CD8-positive, alpha-beta memory T cell (primary cell): ENCODE measurements around the gene CEACAM5. TPM values are rescaled to one million over a fixed set of nuclear protein-coding genes. Genes with fewer than 3 reads are reported as not detected.
"Not testable (repeated sequence)": the region's sequence is repeated elsewhere in the genome, so short reads cannot be mapped to it uniquely, and the experiment has no call there.

Source experiments
- CTCF ChIA-PET: fragments of 350-600 bp; sonication (Branson Sonifier 250); formaldehyde crosslinking; loops from one replicate; lab custom pipeline; 2021; ENCODE audit warnings: antibody characterized with exemption; lab: Charles Lee
- POLR2A ChIA-PET: fragments of 350-600 bp; sonication (Branson Sonifier 250); formaldehyde crosslinking; loops from one replicate; lab custom pipeline; 2021; ENCODE audit warnings: antibody characterized with exemption; lab: Charles Lee
- DNase-seq, 5 donors: peaks; one replicate each; pipeline versions ENCODE4 v3.0.0 to v3.0.0-alpha.2; 2020 to 2022; ENCODE audit warnings: mixed read lengths in 1 of 5
- H3K27ac ChIP-seq: one replicate; pipeline ENCODE4 v1.7.0; 2013; ENCODE audit warnings: low read depth, mild to moderate bottlenecking, low read length, moderate library complexity
- H3K27me3 ChIP-seq: 2 replicates; pipeline ENCODE4 v1.7.0; 2013; ENCODE audit warnings: low read length, mild to moderate bottlenecking; ENCODE audit not compliant: insufficient read depth, poor library complexity, severe bottlenecking
- H3K36me3 ChIP-seq: 2 replicates; pipeline ENCODE4 v1.7.0; 2013; ENCODE audit warnings: mild to moderate bottlenecking, low read length, moderate library complexity; ENCODE audit not compliant: insufficient read depth
- H3K4me1 ChIP-seq: 2 replicates; pipeline ENCODE4 v1.7.0; 2013; ENCODE audit warnings: mild to moderate bottlenecking, low read length, moderate library complexity; ENCODE audit not compliant: insufficient read depth
- H3K4me3 ChIP-seq: 2 replicates; pipeline ENCODE4 v1.7.0; 2013; ENCODE audit warnings: mild to moderate bottlenecking, low read length
- H3K9me3 ChIP-seq: 2 replicates; pipeline ENCODE4 v1.7.0; 2013; ENCODE audit warnings: mild to moderate bottlenecking, low read length
- H3K27ac Mint-ChIP-seq, 8 donors: one replicate each; pipeline ENCODE4 v1.8.0; 2020 to 2021; ENCODE audit warnings: mixed read lengths in 8 of 8, mild to moderate bottlenecking in 6 of 8, inconsistent platforms in 3 of 8, moderate library complexity in 3 of 8
- H3K27me3 Mint-ChIP-seq, 2 donors: one replicate each; pipeline ENCODE4 v1.8.0; 2020 to 2021; ENCODE audit warnings: mixed read lengths in 2 of 2, mild to moderate bottlenecking in 1 of 2, moderate library complexity in 1 of 2
- H3K36me3 Mint-ChIP-seq, 3 donors: one replicate each; pipeline ENCODE4 v1.8.0; 2020 to 2021; ENCODE audit warnings: mixed read lengths in 3 of 3, inconsistent platforms in 1 of 3, mild to moderate bottlenecking in 1 of 3
- H3K4me1 Mint-ChIP-seq, 3 donors: one replicate each; pipeline ENCODE4 v1.8.0; 2020 to 2021; ENCODE audit warnings: mixed read lengths in 3 of 3, inconsistent platforms in 1 of 3, mild to moderate bottlenecking in 1 of 3
- H3K4me3 Mint-ChIP-seq, 7 donors: one replicate each; pipeline ENCODE4 v1.8.0; 2020 to 2021; ENCODE audit warnings: mixed read lengths in 7 of 7, mild to moderate bottlenecking in 6 of 7, moderate library complexity in 4 of 7, inconsistent platforms in 2 of 7
- H3K9me3 Mint-ChIP-seq, 5 donors: one replicate each; pipeline ENCODE4 v1.8.0; 2020 to 2022; ENCODE audit warnings: mixed read lengths in 5 of 5, mild to moderate bottlenecking in 3 of 5, moderate library complexity in 2 of 5, inconsistent platforms in 1 of 5
- polyA plus RNA-seq: library from polyadenylated mRNA; unstranded; fragments of 300-500 nt; fragmentation: Illumina TruSeq; gene quantifications from one replicate; pipeline ENCODE4 v1.2.3, GENCODE V29; 2021
- total RNA-seq, 2 experiments: library from RNA; stranded (reverse); gene quantifications; one replicate each; pipeline ENCODE4 v1.2.3, GENCODE V29; 2021

Gene CEACAM5
- total and polyA plus RNA-seq, 3 experiments from 2014 or later, result not detected

DNA sequence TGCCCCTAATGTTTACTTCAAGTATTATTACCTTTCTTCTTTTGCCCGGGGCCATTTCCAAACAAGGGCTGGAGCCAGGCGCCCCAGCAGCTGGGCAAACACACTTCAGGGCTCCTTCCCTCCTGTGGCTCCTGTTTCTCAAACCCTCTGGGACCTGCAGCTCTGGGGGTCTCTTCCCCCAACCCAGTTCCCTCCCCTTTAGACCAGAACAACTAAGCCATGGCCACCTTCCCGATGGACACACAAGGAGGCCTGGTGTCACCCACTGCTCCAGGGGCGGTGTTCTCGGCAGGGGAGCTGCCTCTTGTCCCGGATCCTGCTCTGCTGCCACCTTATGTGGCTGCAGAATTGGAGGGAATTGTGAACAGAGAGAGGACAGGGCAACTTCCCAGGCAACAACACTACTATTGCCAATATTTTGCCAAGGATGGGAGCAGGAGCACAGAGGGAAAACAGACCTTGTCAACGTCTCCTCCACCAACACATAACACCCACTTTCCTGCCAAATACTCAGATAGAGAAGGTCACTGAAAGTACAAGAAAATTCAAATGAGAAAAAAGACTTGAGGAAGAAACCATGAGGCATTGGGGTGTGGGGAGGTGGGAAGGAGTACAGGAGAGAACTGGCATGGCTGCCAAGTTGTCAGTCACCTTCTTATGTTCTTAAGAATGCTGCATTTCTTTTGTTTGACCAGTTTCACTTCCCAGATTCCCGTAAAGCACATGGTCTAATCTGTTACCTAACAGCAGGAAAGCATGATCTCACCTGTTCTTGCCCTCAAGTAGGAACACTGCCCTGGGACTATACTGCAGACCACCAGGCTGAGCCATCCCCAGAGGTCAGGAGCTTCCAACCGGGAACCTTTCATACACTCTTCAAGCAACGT, 42.1 kb downstream of the CEACAM5 start:
- H3K27ac ChIP-seq, H3K9me3 ChIP-seq, H3K36me3 Mint-ChIP-seq, DNase-seq, H3K9me3 Mint-ChIP-seq, H3K4me3 Mint-ChIP-seq, POLR2A ChIA-PET, H3K36me3 ChIP-seq, H3K4me1 ChIP-seq, H3K4me3 ChIP-seq: not testable (repeated sequence)
- CTCF ChIA-PET, result interaction anchor here (1.4 kb wide), 1 partner anchor 45 kb away, joined by 3 read pairs; no protein-coding TSS in a partner anchor
- peaks cover 7 to 16% (median 9%) of the 10 kb centered on the region in 3 donors for H3K4me1 Mint-ChIP-seq
- peak overlapping the region in 1 of 8 donors; percentile 5 for H3K27ac Mint-ChIP-seq
- H3K27me3 Mint-ChIP-seq, result peaks cover 37 to 57% of the 10 kb centered on the region in 2 donors
- peaks cover 11% of the 10 kb centered on the region for H3K27me3 ChIP-seq

DNA sequence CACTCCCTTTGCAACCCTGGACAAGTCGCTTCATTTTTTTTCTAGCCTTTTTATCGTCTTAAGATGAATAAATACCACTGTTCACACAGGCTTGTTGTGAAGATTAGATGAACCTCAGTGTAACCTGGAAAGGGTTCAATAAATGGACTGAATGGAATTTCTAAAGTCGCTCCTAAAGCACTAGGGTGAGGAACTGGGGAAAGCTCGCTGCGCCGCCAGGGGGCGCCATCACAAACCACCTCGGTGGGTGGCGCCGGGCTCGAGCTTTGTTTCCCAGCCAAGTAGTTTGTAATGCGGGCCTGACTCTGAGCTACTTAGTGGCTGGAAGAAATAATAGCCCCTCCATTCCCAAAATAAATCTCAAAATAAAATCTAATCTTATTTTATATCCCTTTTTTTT, 44.7 kb downstream of the CEACAM5 start:
- Mint-ChIP-seq H3K4me3 (no peak overlapping the region), H3K27me3 (peaks cover 22 to 52% of the 10 kb centered on the region in 2 donors), H3K9me3 (no peaks in the 10 kb centered on the region), H3K36me3 (no peaks in the 10 kb centered on the region), H3K4me1 (peaks cover 3 to 6% (median 4%) of the 10 kb centered on the region in 3 donors), H3K27ac (no peak overlapping the region)
- CTCF ChIA-PET, result interaction anchor here (0.7 to 5.1 kb wide), 21 partner anchors 8 to 379 kb away, joined by 3 to 66 read pairs (median 4); partner anchors contain the start of genes CEACAM3 and DMAC2
- peaks cover 8% of the 10 kb centered on the region for H3K27me3 ChIP-seq
- no peaks in the 10 kb centered on the region for H3K9me3 ChIP-seq
- POLR2A ChIA-PET, result interaction anchor here (0.5 to 0.7 kb wide), 3 partner anchors 18 to 473 kb away, joined by 3 to 6 read pairs (median 3); no protein-coding TSS in a partner anchor
- H3K27ac ChIP-seq, result no peak overlapping the region
- no peaks in the 10 kb centered on the region for H3K36me3 ChIP-seq
- DNase-seq, result peak; percentile 55 to 75 (median 66)
- H3K4me3 ChIP-seq, result no peak overlapping the region
- peaks cover 4% of the 10 kb centered on the region for H3K4me1 ChIP-seq

DNA sequence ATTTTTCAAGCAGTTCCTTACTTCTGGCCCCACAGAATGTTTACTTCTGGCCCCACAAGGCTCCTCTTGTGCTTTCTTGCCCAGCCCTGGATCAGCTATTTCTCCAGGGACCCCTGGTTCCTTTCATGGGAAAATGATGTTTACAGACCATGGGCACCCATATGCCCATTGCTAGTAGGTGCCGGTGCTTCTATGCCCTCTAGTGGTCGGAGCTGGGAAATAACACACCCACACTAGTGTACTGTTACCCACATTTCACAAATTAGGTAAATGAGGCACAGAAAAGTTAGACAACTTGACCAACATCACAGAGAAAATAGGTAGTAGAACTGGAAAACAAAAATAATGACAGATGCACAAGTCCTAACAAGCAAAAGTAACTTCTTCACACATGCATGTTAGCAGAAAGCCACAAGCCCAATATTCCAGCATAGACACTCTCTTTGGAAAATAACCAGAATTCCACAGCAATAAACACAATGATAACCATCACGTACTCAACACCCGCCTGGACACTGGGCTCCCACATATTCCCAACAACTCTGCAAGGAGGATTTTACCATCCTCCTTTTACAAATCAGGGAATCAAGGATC, 45.6 kb downstream of the CEACAM5 start:
- POLR2A ChIA-PET, result interaction anchor here (0.6 kb wide), 1 partner anchor 32 kb away, joined by 3 read pairs; no protein-coding TSS in a partner anchor
- Histone ChIP-seq H3K4me3 (no peak overlapping the region), H3K27me3 (peaks cover 8% of the 10 kb centered on the region), H3K4me1 (peaks cover 4% of the 10 kb centered on the region), H3K9me3 (no peaks in the 10 kb centered on the region), H3K27ac (no peak overlapping the region), H3K36me3 (no peaks in the 10 kb centered on the region)
- peak; percentile 39 to 72 (median 54) for DNase-seq
- peaks cover 3 to 6% (median 4%) of the 10 kb centered on the region in 3 donors for H3K4me1 Mint-ChIP-seq
- no peaks in the 10 kb centered on the region for H3K36me3 Mint-ChIP-seq
- peaks cover 16 to 51% of the 10 kb centered on the region in 2 donors for H3K27me3 Mint-ChIP-seq
- no peak overlapping the region for H3K4me3 Mint-ChIP-seq
- CTCF ChIA-PET, result interaction anchor here (0.8 to 5.1 kb wide), 13 partner anchors 8 to 315 kb away, joined by 3 to 66 read pairs (median 6); partner anchors contain the start of gene DMAC2
- H3K27ac Mint-ChIP-seq, result no peak overlapping the region
- no peaks in the 10 kb centered on the region for H3K9me3 Mint-ChIP-seq

DNA sequence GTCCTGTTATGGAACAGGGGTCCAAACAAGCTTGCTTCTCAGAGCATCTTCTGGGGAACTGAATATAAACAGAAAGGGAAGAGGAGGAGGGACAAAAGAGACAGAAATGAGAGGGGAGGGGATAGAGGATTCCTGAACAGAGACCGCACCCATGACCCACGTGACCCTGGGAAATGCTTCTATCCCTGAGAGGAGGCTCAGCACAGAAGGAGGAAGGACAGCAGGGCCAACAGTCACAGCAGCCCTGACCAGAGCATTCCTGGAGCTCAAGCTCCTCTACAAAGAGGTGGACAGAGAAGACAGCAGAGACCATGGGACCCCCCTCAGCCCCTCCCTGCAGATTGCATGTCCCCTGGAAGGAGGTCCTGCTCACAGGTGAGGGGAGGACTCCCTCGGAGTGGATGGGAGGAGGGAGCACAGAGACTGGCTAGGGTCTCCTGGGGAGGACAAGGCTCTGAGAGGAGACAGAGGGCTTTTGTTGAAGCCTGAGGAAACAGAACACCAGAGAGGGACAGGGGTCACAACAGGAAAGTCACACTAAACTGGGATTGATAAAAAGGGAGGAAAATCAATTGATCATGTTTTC, 47.0 kb downstream of the CEACAM5 start, which contains the start of gene CEACAM6:
Gene CEACAM6 (plus strand): TSS at position 203 of the 586 bp plus-strand sequence. CDS start 109 bp downstream, at position 312.
- peaks cover 17 to 62% of the 10 kb centered on the region in 2 donors for H3K27me3 Mint-ChIP-seq

DNA sequence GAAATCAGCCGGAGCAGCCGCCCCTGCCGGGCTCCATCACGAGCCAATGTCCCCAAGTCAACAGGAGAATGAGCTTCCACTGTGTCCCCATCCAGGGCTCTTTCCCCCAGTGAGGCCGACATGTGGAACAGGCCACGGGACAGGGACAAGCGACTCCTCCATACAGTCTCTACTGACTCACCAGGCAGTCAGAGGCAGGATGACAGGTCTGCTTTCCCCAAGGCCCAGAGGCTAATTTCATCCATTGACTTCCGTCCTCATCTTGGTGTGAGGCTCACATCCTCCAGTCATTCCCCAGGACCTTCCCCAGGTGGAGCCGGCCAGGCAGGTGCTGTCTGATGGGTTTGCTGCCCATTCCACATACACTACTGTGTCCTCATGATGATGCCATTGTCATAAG, 50.4 kb downstream of the CEACAM5 start:
- H3K9me3 Mint-ChIP-seq, result no peaks in the 10 kb centered on the region
- Histone ChIP-seq H3K4me1 (no peaks in the 10 kb centered on the region), H3K36me3 (no peaks in the 10 kb centered on the region), H3K27me3 (no peaks in the 10 kb centered on the region), H3K27ac (no peak overlapping the region), H3K9me3 (no peaks in the 10 kb centered on the region), H3K4me3 (no peak overlapping the region)
- H3K27ac Mint-ChIP-seq, result no peak overlapping the region
- no peak for DNase-seq
- no peak overlapping the region for H3K4me3 Mint-ChIP-seq
- H3K4me1 Mint-ChIP-seq, result peaks cover 1 to 3% (median 2%) of the 10 kb centered on the region in 3 donors
- no peaks in the 10 kb centered on the region for H3K36me3 Mint-ChIP-seq
- H3K27me3 Mint-ChIP-seq, result peaks cover 16 to 75% of the 10 kb centered on the region in 2 donors
- POLR2A ChIA-PET, result no interaction called here
- CTCF ChIA-PET, result no interaction called here

More for the DNA sequence above, 47.0 kb downstream of the CEACAM5 start, which contains the start of gene CEACAM6:
- Mint-ChIP-seq H3K27ac (no peak within 1 kb of the TSS), H3K9me3 (no peaks in the 10 kb centered on the region), H3K4me3 (no peak within 1 kb of the TSS), H3K36me3 (no peaks in the 10 kb centered on the region), H3K4me1 (peaks cover 3 to 6% (median 4%) of the 10 kb centered on the region in 3 donors)
- no peaks in the 10 kb centered on the region for H3K9me3 ChIP-seq
- H3K4me1 ChIP-seq, result peaks cover 4% of the 10 kb centered on the region
- H3K36me3 ChIP-seq, result no peaks in the 10 kb centered on the region
- peaks cover 8% of the 10 kb centered on the region for H3K27me3 ChIP-seq
- no peak within 1 kb of the TSS for H3K4me3 ChIP-seq
- H3K27ac ChIP-seq, result no peak within 1 kb of the TSS
- ChIA-PET POLR2A (no interaction called here), CTCF (interaction anchor here (3.8 to 5.1 kb wide), 2 partner anchors 21 to 30 kb away, joined by 29 to 66 read pairs; no protein-coding TSS in a partner anchor)
- no peak for DNase-seq

DNA sequence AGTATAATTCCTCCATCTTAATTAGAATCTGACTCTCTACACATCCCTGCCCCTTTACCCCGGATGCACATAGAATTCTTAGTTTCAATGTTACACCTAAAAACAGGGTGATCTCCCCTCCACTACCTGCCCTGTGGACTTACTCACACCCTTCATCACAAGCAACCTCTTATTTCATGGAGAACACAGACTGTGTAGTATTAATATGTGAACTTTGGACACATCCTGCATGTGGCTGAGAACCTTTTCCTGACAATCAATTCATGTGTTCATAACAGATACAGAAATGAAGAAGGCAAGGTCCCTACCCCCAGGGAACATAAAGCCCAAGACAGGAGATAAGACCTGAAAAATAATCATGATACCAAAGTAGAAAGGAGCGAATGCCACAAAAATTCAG, 58.7 kb downstream of the CEACAM5 start:
- peaks cover 0 to 3% (median under 1%) of the 10 kb centered on the region in 3 donors for H3K4me1 Mint-ChIP-seq
- DNase-seq, result no peak
- no peak overlapping the region for H3K4me3 ChIP-seq
- H3K27ac ChIP-seq, result no peak overlapping the region
- peaks cover 9 to 66% of the 10 kb centered on the region in 2 donors for H3K27me3 Mint-ChIP-seq
- no peaks in the 10 kb centered on the region for H3K9me3 ChIP-seq
- ChIA-PET POLR2A (interaction anchor here (0.6 kb wide), 1 partner anchor 41 kb away, joined by 3 read pairs; no protein-coding TSS in a partner anchor), CTCF (no interaction called here)
- H3K4me1 ChIP-seq, result peaks cover under 1% of the 10 kb centered on the region
- H3K27ac Mint-ChIP-seq, result no peak overlapping the region
- H3K36me3 Mint-ChIP-seq, result no peaks in the 10 kb centered on the region
- H3K27me3 ChIP-seq, result no peaks in the 10 kb centered on the region
- H3K4me3 Mint-ChIP-seq, result no peak overlapping the region
- H3K9me3 Mint-ChIP-seq, result no peaks in the 10 kb centered on the region
- no peaks in the 10 kb centered on the region for H3K36me3 ChIP-seq

DNA sequence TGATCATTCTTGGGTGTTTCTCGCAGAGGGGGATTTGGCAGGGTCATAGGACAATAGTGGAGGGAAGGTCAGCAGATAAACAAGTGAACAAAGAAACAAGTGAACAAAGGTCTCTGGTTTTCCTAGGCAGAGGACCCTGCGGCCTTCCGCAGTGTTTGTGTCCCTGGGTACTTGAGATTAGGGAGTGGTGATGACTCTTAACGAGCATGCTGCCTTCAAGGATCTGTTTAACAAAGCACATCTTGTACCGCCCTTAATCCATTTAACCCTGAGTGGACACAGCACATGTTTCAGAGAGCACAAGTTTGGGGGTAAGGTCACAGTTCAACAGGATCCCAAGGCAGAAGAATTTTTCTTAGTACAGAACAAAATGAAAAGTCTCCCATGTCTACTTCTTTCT, 59.7 kb downstream of the CEACAM5 start:
- H3K4me1 ChIP-seq, result peaks cover 10% of the 10 kb centered on the region
- H3K27me3 ChIP-seq, H3K9me3 ChIP-seq, DNase-seq, H3K9me3 Mint-ChIP-seq, POLR2A ChIA-PET, CTCF ChIA-PET, H3K4me3 ChIP-seq, H3K27ac Mint-ChIP-seq, H3K36me3 ChIP-seq, H3K27ac ChIP-seq, H3K4me3 Mint-ChIP-seq, H3K36me3 Mint-ChIP-seq: not testable (repeated sequence)
- peaks cover 3 to 11% (median 8%) of the 10 kb centered on the region in 3 donors for H3K4me1 Mint-ChIP-seq
- H3K27me3 Mint-ChIP-seq, result peaks cover 16 to 66% of the 10 kb centered on the region in 2 donors
